CD4-positive, alpha-beta T cell (primary cell): Measurements from ENCODE around the gene GNG14. TPM values are rescaled to one million over a fixed set of nuclear protein-coding genes. Genes with fewer than 3 reads are reported as not detected.
A peak's percentile ranks its signal among the peaks of the same experiment; 100 is the strongest.

Experiments
- ATAC-seq: fragments of 200-7000 bp; cut with Tn5 transposase; one replicate; pipeline ENCODE4 v1.10.0; 2022; ENCODE audit warnings: mild to moderate bottlenecking; ENCODE audit not compliant: poor library complexity
- CTCF ChIA-PET: fragments of 350-600 bp; sonication (Branson Sonifier 250); formaldehyde crosslinking; loops from one replicate; lab custom pipeline; 2021; ENCODE audit warnings: antibody characterized with exemption, inconsistent platforms; lab: Charles Lee
- POLR2A ChIA-PET: fragments of 350-600 bp; sonication (Branson Sonifier 250); formaldehyde crosslinking; loops from one replicate; lab custom pipeline; 2021; ENCODE audit warnings: antibody characterized with exemption, inconsistent platforms; lab: Charles Lee
- DNase-seq, 14 experiments: peaks; one replicate each; pipeline ENCODE4 v3.0.0-alpha.2; 2013 to 2020; ENCODE audit warnings: mixed read lengths in 2 of 14
- H3K27ac ChIP-seq, 2 donors: one replicate each; pipeline versions ENCODE4 v1.5.1 to v1.7.0; 2013; ENCODE audit warnings: low read length in 2 of 2, low read depth in 1 of 2, mild to moderate bottlenecking in 1 of 2
- H3K27me3 ChIP-seq, 2 experiments: 1 replicate in 1 of 2; 2 replicates in 1 of 2; pipeline versions ENCODE4 v1.6.1 to v1.7.0; 2013; ENCODE audit warnings: low read length in 2 of 2, control low read depth in 1 of 2, mild to moderate bottlenecking in 1 of 2, moderate library complexity in 1 of 2; ENCODE audit not compliant: insufficient read depth in 2 of 2, control insufficient read depth in 1 of 2
- H3K36me3 ChIP-seq: one replicate; pipeline ENCODE4 v1.6.1; 2013; ENCODE audit warnings: low read length, control low read depth; ENCODE audit not compliant: insufficient read depth
- H3K4me1 ChIP-seq: one replicate; pipeline ENCODE4 v1.6.1; 2013; ENCODE audit warnings: low read length, control low read depth; ENCODE audit not compliant: insufficient read depth
- H3K4me3 ChIP-seq: one replicate; pipeline ENCODE4 v1.5.1; 2013; ENCODE audit warnings: mild to moderate bottlenecking, low read length, moderate library complexity
- H3K9me3 ChIP-seq, 2 experiments: 1 replicate in 1 of 2; 2 replicates in 1 of 2; pipeline versions ENCODE4 v1.6.1 to v1.7.0; 2013; ENCODE audit warnings: low read length in 2 of 2, mild to moderate bottlenecking in 2 of 2, control low read depth in 1 of 2, moderate library complexity in 1 of 2; ENCODE audit not compliant: control insufficient read depth in 1 of 2, insufficient read depth in 1 of 2
- H3K27ac Mint-ChIP-seq: one replicate; pipeline ENCODE4 v1.8.0; 2020; ENCODE audit warnings: mixed read lengths
- H3K27me3 Mint-ChIP-seq: one replicate; pipeline ENCODE4 v1.8.0; 2021; ENCODE audit warnings: mixed read lengths
- H3K36me3 Mint-ChIP-seq: one replicate; pipeline ENCODE4 v1.8.0; 2021; ENCODE audit warnings: low read depth, mixed read lengths
- H3K4me1 Mint-ChIP-seq: one replicate; pipeline ENCODE4 v1.8.0; 2021; ENCODE audit warnings: low read depth, mixed read lengths
- H3K4me3 Mint-ChIP-seq: one replicate; pipeline ENCODE4 v1.8.0; 2020; ENCODE audit warnings: mild to moderate bottlenecking, mixed read lengths
- H3K9me3 Mint-ChIP-seq: one replicate; pipeline ENCODE4 v1.8.0; 2020; ENCODE audit warnings: mixed read lengths
- CTCF ChIP-seq: fragments of 200-600 bp; IDR thresholded peaks from one replicate; pipeline ENCODE4 v1.8.0; 2022; ENCODE audit warnings: antibody characterized with exemption, mild to moderate bottlenecking
- intact Hi-C, 2 experiments: fragments of 100-400 bp; cut with DNase I in 1 of 2; cut with micrococcal nuclease in 1 of 2; formaldehyde crosslinking; loops; one replicate each; pipeline versions ENCODE4 v1.15.1 to v1.9.0; 2023 to 2025; cut with DNase I, micrococcal nuclease
- total RNA-seq, 174 experiments: library from RNA in 2 of 174; stranded (reverse) in 2 of 174; gene quantifications; one replicate each; pipeline ENCODE4 v1.2.3 and lab custom pipeline; 2021 to 2026

Gene GNG14
- total RNA-seq, 2 experiments from 2014 or later: not detected

GRCh38 chr19:12715102-12715501, 27.3 kb downstream of the GNG14 start:
- intact Hi-C loops: no loop called here

GRCh38 chr19:12715929-12716328, 28.1 kb downstream of the GNG14 start:
- H3K4me1 Mint-ChIP-seq: peaks cover 18% of the 10 kb centered on the region
- H3K9me3 ChIP-seq: no peaks in the 10 kb centered on the region
- H3K27ac Mint-ChIP-seq: no peak overlapping the region
- no peaks in the 10 kb centered on the region for H3K27me3 ChIP-seq
- no peak overlapping the region for H3K4me3 Mint-ChIP-seq
- no peak for TF ChIP-seq CTCF
- H3K36me3 Mint-ChIP-seq: peaks cover 47% of the 10 kb centered on the region
- CTCF ChIA-PET: interaction anchor here (0.9 to 3.2 kb wide), 4 partner anchors 40 to 50 kb away, joined by 3 to 20 read pairs (median 6); no protein-coding TSS in a partner anchor
- H3K27ac ChIP-seq: no peak overlapping the region
- intact Hi-C loops: loop anchor here (2.0 kb wide), 3 partner anchors 43 to 131 kb away; no protein-coding TSS in a partner anchor
- peaks cover 57% of the 10 kb centered on the region for H3K36me3 ChIP-seq
- no peaks in the 10 kb centered on the region for H3K27me3 Mint-ChIP-seq
- H3K4me3 ChIP-seq: no peak overlapping the region
- ATAC-seq (no peak), DNase-seq (no peak)
- peaks cover 9% of the 10 kb centered on the region for H3K4me1 ChIP-seq
- POLR2A ChIA-PET: interaction anchor here (0.7 kb wide), 1 partner anchor 19 kb away, joined by 4 read pairs; the partner anchor contains the start of gene TRIR
- no peaks in the 10 kb centered on the region for H3K9me3 Mint-ChIP-seq

More at GRCh38 chr19:12715102-12715501, 27.3 kb downstream of the GNG14 start:
- Histone ChIP-seq H3K27ac (no peak overlapping the region), H3K4me3 (no peak overlapping the region), H3K9me3 (no peaks in the 10 kb centered on the region), H3K36me3 (peaks cover 64% of the 10 kb centered on the region), H3K27me3 (no peaks in the 10 kb centered on the region), H3K4me1 (peaks cover 1% of the 10 kb centered on the region)
- Mint-ChIP-seq H3K36me3 (peaks cover 55% of the 10 kb centered on the region), H3K4me1 (peaks cover 12% of the 10 kb centered on the region), H3K9me3 (no peaks in the 10 kb centered on the region), H3K27ac (no peak overlapping the region), H3K4me3 (no peak overlapping the region), H3K27me3 (no peaks in the 10 kb centered on the region)
- CTCF ChIA-PET: interaction anchor here (1.7 to 3.2 kb wide), 2 partner anchors 43 to 46 kb away, joined by 7 to 20 read pairs; no protein-coding TSS in a partner anchor
- POLR2A ChIA-PET: no interaction called here
- no peak for TF ChIP-seq CTCF
- ATAC-seq: no peak
- peak in 1 of 14 experiments; percentile 21 for DNase-seq

- H3K36me3 Mint-ChIP-seq: peaks cover 51% of the 10 kb centered on the region
- Histone ChIP-seq H3K36me3 (peaks cover 26% of the 10 kb centered on the region), H3K9me3 (no peaks in the 10 kb centered on the region), H3K4me3 (peak overlapping the region; percentile 69), H3K4me1 (peaks cover 39% of the 10 kb centered on the region), H3K27me3 (no peaks in the 10 kb centered on the region), H3K27ac (no peak overlapping the region)
- TF ChIP-seq CTCF: no peak
- peak overlapping the region; percentile 83 for H3K4me3 Mint-ChIP-seq
- H3K27ac Mint-ChIP-seq: peak overlapping the region; percentile 89
- no peaks in the 10 kb centered on the region for H3K27me3 Mint-ChIP-seq
- no peak for DNase-seq
- H3K9me3 Mint-ChIP-seq: no peaks in the 10 kb centered on the region
- ChIA-PET POLR2A (interaction anchor here (1.0 to 7.0 kb wide), 3 partner anchors 13 to 51 kb away, joined by 3 to 79 read pairs (median 12); partner anchors contain the start of genes GET3 and TRIR), CTCF (no interaction called here)
- intact Hi-C loops: loop anchor here in 1 of 2 experiments (5.0 kb wide), 1 partner anchor 38 kb away; the partner anchor contains the start of gene DHPS
- H3K4me1 Mint-ChIP-seq: peaks cover 49% of the 10 kb centered on the region
- no peak for ATAC-seq
Measured at GRCh38 chr19:12720296-12720695, 32.5 kb downstream of the GNG14 start.
